Glomerular endothelial cell (primary cell): Measurements from ENCODE around the gene NT5C3A. TPM values are rescaled to one million over a fixed set of nuclear protein-coding genes. Genes with fewer than 3 reads are reported as not detected.
"Not testable (repeated sequence)": the region's sequence is repeated elsewhere in the genome, so short reads cannot be mapped to it uniquely, and the experiment has no call there.

Experiments used
- DNase-seq: peaks from one replicate; pipeline ENCODE4 v3.0.0-alpha.2; 2011; ENCODE audit warnings: low read depth, low spot score; ENCODE audit errors: extremely low read depth
- total RNA-seq: library from RNA; depleted of rRNA; stranded (reverse); fragments of >200 nt; gene quantifications from 2 replicates; pipeline ENCODE4 v1.2.3, GENCODE V29; 2015

NT5C3A gene
- total RNA-seq, 1 donor from 2014 or later: 18.8 TPM

GRCh38 chr7:33043501-33044400, 18.8 kb downstream of the NT5C3A start:
- DNase-seq: no peak

GRCh38 chr7:33041631-33042428, 20.7 kb downstream of the NT5C3A start:
- DNase-seq: no peak

GRCh38 chr7:33040803-33041516, 21.6 kb downstream of the NT5C3A start:
- no peak for DNase-seq

GRCh38 chr7:33039903-33040292, 22.7 kb downstream of the NT5C3A start:
- no peak for DNase-seq

- DNase-seq: no peak
Measured at GRCh38 chr7:33039257-33039902, 23.2 kb downstream of the NT5C3A start.

- DNase-seq: no peak
Measured at GRCh38 chr7:33038639-33039038, 23.9 kb downstream of the NT5C3A start.

- no peak for DNase-seq
Measured at GRCh38 chr7:33035776-33036175, 26.8 kb downstream of the NT5C3A start.

GRCh38 chr7:33024189-33024757, 38.3 kb downstream of the NT5C3A start:
- no peak for DNase-seq

- no peak for DNase-seq
Measured at GRCh38 chr7:33012364-33012763, 50.2 kb downstream of the NT5C3A start.

GRCh38 chr7:33009734-33010133, 52.8 kb downstream of the NT5C3A start:
- no peak for DNase-seq

GRCh38 chr7:33005690-33006089, 56.9 kb downstream of the NT5C3A start:
- DNase-seq: not testable (repeated sequence)

GRCh38 chr7:33005193-33005592, 57.4 kb downstream of the NT5C3A start:
- DNase-seq: not testable (repeated sequence)

GRCh38 chr7:33004104-33004616, 58.4 kb downstream of the NT5C3A start:
- not testable (repeated sequence) for DNase-seq

GRCh38 chr7:33003111-33003510, 59.5 kb downstream of the NT5C3A start:
- not testable (repeated sequence) for DNase-seq

GRCh38 chr7:32999380-32999779, 63.2 kb downstream of the NT5C3A start:
- DNase-seq: not testable (repeated sequence)

- DNase-seq: peak; percentile 71
Measured at GRCh38 chr7:32998361-32999171, 64.0 kb downstream of the NT5C3A start.

- DNase-seq: not testable (repeated sequence)
Measured at GRCh38 chr7:32997956-32998355, 64.6 kb downstream of the NT5C3A start.

GRCh38 chr7:32992750-32993149, 69.8 kb downstream of the NT5C3A start:
- not testable (repeated sequence) for DNase-seq
